HG03558 (cell line): ENCODE measurements around the gene MDFI.

Experiments used
- ATAC-seq: cut with Tn5 transposase; IDR thresholded peaks from one replicate; pipeline ENCODE4 v1.9.1; 2021; ENCODE audit warnings: moderate number of reproducible peaks; ENCODE audit not compliant: unreplicated experiment; ENCODE audit errors: extremely low read depth

Gene MDFI

GRCh38 chr6:41648070-41648585 is 9.9 kb downstream of the MDFI start:
- no peak for ATAC-seq

GRCh38 chr6:41648921-41649320 is 10.7 kb downstream of the MDFI start:
- no peak for ATAC-seq

GRCh38 chr6:41649596-41649995 is 11.3 kb downstream of the MDFI start:
- no peak for ATAC-seq

- ATAC-seq: no peak
Observed at GRCh38 chr6:41650120-41650519, 11.9 kb downstream of the MDFI start.

- no peak for ATAC-seq
Observed at GRCh38 chr6:41651246-41651961, 13.1 kb downstream of the MDFI start.

GRCh38 chr6:41651962-41652657 is 13.8 kb downstream of the MDFI start:
- ATAC-seq: no peak

- ATAC-seq: no peak
Observed at GRCh38 chr6:41652866-41653652, 14.8 kb downstream of the MDFI start.

- ATAC-seq: no peak
Observed at GRCh38 chr6:41653691-41654090, 15.4 kb downstream of the MDFI start.

- ATAC-seq: no peak
Observed at GRCh38 chr6:41654151-41654697, 16.0 kb downstream of the MDFI start.

- ATAC-seq: no peak
Observed at GRCh38 chr6:41654698-41655151, 16.5 kb downstream of the MDFI start.

- no peak for ATAC-seq
Observed at GRCh38 chr6:41655176-41655575, 16.9 kb downstream of the MDFI start.

GRCh38 chr6:41655646-41656001 is 17.4 kb downstream of the MDFI start:
- ATAC-seq: no peak

- ATAC-seq: no peak
Observed at GRCh38 chr6:41656002-41656691, 17.9 kb downstream of the MDFI start.

GRCh38 chr6:41657131-41658094 is 19.1 kb downstream of the MDFI start:
- no peak for ATAC-seq

- ATAC-seq: no peak
Observed at GRCh38 chr6:41658636-41659035, 20.4 kb downstream of the MDFI start.

GRCh38 chr6:41659935-41660334 is 21.7 kb downstream of the MDFI start:
- no peak for ATAC-seq

GRCh38 chr6:41663568-41663967 is 25.3 kb downstream of the MDFI start:
- no peak for ATAC-seq

GRCh38 chr6:41664271-41664670 is 26.0 kb downstream of the MDFI start:
- no peak for ATAC-seq

- no peak for ATAC-seq
Observed at GRCh38 chr6:41667195-41667594, 28.9 kb downstream of the MDFI start.
